HEK293 (cell line): Measurements from ENCODE around the gene ODAD3.

Experiments used
- AEBP2 ChIP-seq: fragments of 450-650 bp; formaldehyde crosslinking; IDR thresholded peaks from 2 replicates; pipeline ENCODE4 v1.5.1; 2016; ENCODE audit warnings: missing biosample characterization, missing genetic modification characterization, borderline replicate concordance
- BCL11A ChIP-seq: fragments of 450-650 bp; formaldehyde crosslinking; IDR thresholded peaks from 2 replicates; pipeline ENCODE4 v1.5.1; 2016; ENCODE audit warnings: low read depth, missing biosample characterization, missing genetic modification characterization
- GLIS1 ChIP-seq: fragments of 450-650 bp; formaldehyde crosslinking; IDR thresholded peaks from 2 replicates; pipeline ENCODE4 v1.5.1; 2016; ENCODE audit warnings: missing biosample characterization, missing genetic modification characterization
- HIC1 ChIP-seq: fragments of 450-650 bp; formaldehyde crosslinking; IDR thresholded peaks from 2 replicates; pipeline ENCODE4 v1.5.1; 2016; ENCODE audit warnings: missing biosample characterization, missing genetic modification characterization
- KLF9 ChIP-seq: fragments of 450-650 bp; formaldehyde crosslinking; IDR thresholded peaks from 2 replicates; pipeline ENCODE4 v1.5.1; 2016; ENCODE audit warnings: missing biosample characterization, missing genetic modification characterization, low read depth
- MYNN ChIP-seq: fragments of 450-650 bp; formaldehyde crosslinking; IDR thresholded peaks from 2 replicates; pipeline ENCODE4 v1.5.1; 2016; ENCODE audit warnings: missing biosample characterization, missing genetic modification characterization, borderline replicate concordance
- PRDM10 ChIP-seq: fragments of 450-650 bp; formaldehyde crosslinking; IDR thresholded peaks from 2 replicates; pipeline ENCODE4 v1.5.1; 2016; ENCODE audit warnings: missing biosample characterization, missing genetic modification characterization
- SP3 ChIP-seq: fragments of 450-650 bp; formaldehyde crosslinking; IDR thresholded peaks from 2 replicates; pipeline ENCODE4 v1.5.1; 2016; ENCODE audit warnings: missing biosample characterization, missing genetic modification characterization
- SP7 ChIP-seq: fragments of 450-650 bp; formaldehyde crosslinking; IDR thresholded peaks from 2 replicates; pipeline ENCODE4 v1.5.1; 2016; ENCODE audit warnings: missing biosample characterization, missing genetic modification characterization
- TRIM28 ChIP-seq: IDR thresholded peaks from 2 replicates; pipeline ENCODE4 v1.6.1; 2011; ENCODE audit warnings: low read length, control low read depth, borderline replicate concordance
- WT1 ChIP-seq: fragments of 450-650 bp; formaldehyde crosslinking; IDR thresholded peaks from 2 replicates; pipeline ENCODE4 v1.5.1; 2016; ENCODE audit warnings: missing biosample characterization, missing genetic modification characterization
- YY2 ChIP-seq: fragments of 450-650 bp; formaldehyde crosslinking; IDR thresholded peaks from 2 replicates; pipeline ENCODE4 v1.5.1; 2016; ENCODE audit warnings: missing biosample characterization, missing genetic modification characterization
- ZIC2 ChIP-seq: fragments of 450-650 bp; formaldehyde crosslinking; IDR thresholded peaks from 2 replicates; pipeline ENCODE4 v1.5.1; 2016; ENCODE audit warnings: missing biosample characterization, missing genetic modification characterization
- ZNF146 ChIP-seq: fragments of 450-650 bp; formaldehyde crosslinking; IDR thresholded peaks from 2 replicates; pipeline ENCODE4 v1.5.1; 2016; ENCODE audit warnings: missing biosample characterization, missing genetic modification characterization
- ZNF148 ChIP-seq: fragments of 450-650 bp; formaldehyde crosslinking; IDR thresholded peaks from 2 replicates; pipeline ENCODE4 v1.5.0; 2017; ENCODE audit warnings: missing biosample characterization, missing genetic modification characterization, borderline replicate concordance
- ZNF155 ChIP-seq: fragments of 450-650 bp; formaldehyde crosslinking; IDR thresholded peaks from 2 replicates; pipeline ENCODE4 v1.5.1; 2016; ENCODE audit warnings: missing biosample characterization, missing genetic modification characterization
- ZNF175 ChIP-seq: fragments of 450-650 bp; formaldehyde crosslinking; IDR thresholded peaks from 2 replicates; pipeline ENCODE4 v1.5.1; 2016; ENCODE audit warnings: missing biosample characterization, missing genetic modification characterization
- ZNF26 ChIP-seq: fragments of 450-650 bp; formaldehyde crosslinking; IDR thresholded peaks from 2 replicates; pipeline ENCODE4 v1.5.1; 2016; ENCODE audit warnings: missing biosample characterization, missing genetic modification characterization
- ZNF404 ChIP-seq: fragments of 450-650 bp; formaldehyde crosslinking; IDR thresholded peaks from 2 replicates; pipeline ENCODE4 v1.5.1; 2017; ENCODE audit warnings: missing biosample characterization, missing genetic modification characterization
- ZNF521 ChIP-seq: fragments of 450-650 bp; formaldehyde crosslinking; IDR thresholded peaks from 2 replicates; pipeline ENCODE4 v1.5.1; 2017; ENCODE audit warnings: missing biosample characterization, mild to moderate bottlenecking, missing genetic modification characterization
- ZNF596 ChIP-seq: fragments of 450-650 bp; IDR thresholded peaks from 2 replicates; pipeline ENCODE4 v1.5.0; 2018; ENCODE audit warnings: missing biosample characterization, mild to moderate bottlenecking, missing genetic modification characterization, moderate library complexity
- ZNF626 ChIP-seq: fragments of 450-650 bp; sonication (Bioruptor Pico); formaldehyde crosslinking; IDR thresholded peaks from 2 replicates; pipeline ENCODE4 v1.5.1; 2018; ENCODE audit warnings: missing biosample characterization, missing genetic modification characterization, inconsistent platforms
- ZNF768 ChIP-seq: fragments of 450-650 bp; formaldehyde crosslinking; IDR thresholded peaks from 2 replicates; pipeline ENCODE4 v1.5.1; 2018; ENCODE audit warnings: missing biosample characterization, mild to moderate bottlenecking, missing genetic modification characterization
- ZNF785 ChIP-seq: fragments of 450-650 bp; formaldehyde crosslinking; IDR thresholded peaks from 2 replicates; pipeline ENCODE4 v1.5.1; 2016; ENCODE audit warnings: missing biosample characterization, missing genetic modification characterization
- ZNF843 ChIP-seq: fragments of 450-650 bp; formaldehyde crosslinking; IDR thresholded peaks from 2 replicates; pipeline ENCODE4 v1.5.1; 2016; ENCODE audit warnings: missing biosample characterization, missing genetic modification characterization

The ODAD3 gene

GRCh38 chr19:11481534-11482383, 46.8 kb upstream of the ODAD3 start (continued):
- TF ChIP-seq ZNF768 (tag by site-specific recombination) (no peak), PRDM10 (tag by site-specific recombination) (peak; percentile 90), ZNF626 (tag by site-specific recombination) (no peak), HIC1 (tag by site-specific recombination) (no peak), ZNF146 (tag by site-specific recombination) (no peak), TRIM28 (no peak), SP3 (tag by site-specific recombination) (peak; percentile 81), ZNF26 (tag by site-specific recombination) (no peak), KLF9 (tag by site-specific recombination) (peak; percentile 20), ZNF785 (tag by site-specific recombination) (no peak), WT1 (no peak), ZNF175 (no peak), ZNF596 (peak; percentile 74), GLIS1 (peak; percentile 83), MYNN (tag by site-specific recombination) (no peak), ZIC2 (tag by site-specific recombination) (no peak), ZNF404 (tag by site-specific recombination) (no peak), SP7 (tag by site-specific recombination) (no peak), ZNF155 (tag by site-specific recombination) (no peak), ZNF521 (tag by site-specific recombination) (no peak), BCL11A (tag by site-specific recombination) (no peak), ZNF148 (tag by site-specific recombination) (no peak), ZNF843 (no peak), YY2 (no peak), AEBP2 (tag by site-specific recombination) (no peak)
